ENCODE results near the gene SLC48A1. TPM values are rescaled to one million over a fixed set of nuclear protein-coding genes. Genes with fewer than 3 reads are reported as not detected.

SLC48A1 gene
- total RNA-seq, 1 experiment from 2014 or later: 20.0 TPM

DNA sequence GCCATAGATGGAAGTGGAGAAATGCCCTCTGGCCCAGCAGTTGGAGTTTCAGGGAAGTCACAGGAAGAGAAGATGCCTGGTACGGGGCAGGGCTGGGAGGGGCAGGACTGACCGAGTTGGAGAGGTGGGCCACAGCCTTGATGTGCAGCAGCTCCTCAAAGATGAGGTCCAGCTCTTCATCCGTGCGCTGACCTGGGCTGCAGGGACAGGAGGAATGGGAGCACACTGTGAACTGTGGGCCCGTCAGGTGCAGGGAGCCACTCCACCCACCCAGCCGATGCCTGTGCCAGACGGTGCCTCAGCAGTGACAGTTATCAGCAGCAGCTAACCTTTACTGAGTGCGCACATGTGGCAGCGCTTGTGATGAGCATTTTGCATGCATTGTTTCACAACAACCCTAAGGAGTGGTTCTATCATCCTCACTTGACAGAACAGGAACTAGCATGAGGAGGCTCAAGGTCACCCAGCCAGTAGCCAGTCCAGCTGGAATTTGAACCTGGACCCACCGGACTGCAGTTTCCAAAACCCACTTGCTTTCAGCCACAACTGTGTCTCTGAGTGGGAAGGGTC lies 22.7 kb upstream of the SLC48A1 start:
- no peaks in the 10 kb centered on the region for H3K9me3 ChIP-seq (ENCODE audit: control insufficient read depth in 1 of 2, insufficient read depth in 1 of 2, low read depth in 1 of 2, low read length in 2 of 2)
- H3K27me3 ChIP-seq (ENCODE audit: insufficient read depth, low read length): no peaks in the 10 kb centered on the region
- no peak overlapping the region for H3K4me2 ChIP-seq (ENCODE audit: low read length)
- H3K4me1 ChIP-seq (ENCODE audit: control insufficient read depth in 1 of 2, insufficient read depth in 2 of 2, low read length in 2 of 2): peaks cover 29 to 40% of the 10 kb centered on the region in 2 experiments
- no peaks in the 10 kb centered on the region for H3K79me2 ChIP-seq (ENCODE audit: insufficient read depth, low read length)
- ChIA-PET CTCF (no interaction called here), POLR2A (no interaction called here), RAD21 (ENCODE audit: low non-redundant PET in 1 of 2, low total read pairs in 2 of 2, uncharacterized antibody in 2 of 2, unreplicated experiment in 2 of 2) (no interaction called here)
- H3K9me2 ChIP-seq (ENCODE audit: insufficient read depth): no peaks in the 10 kb centered on the region
- no peaks in the 10 kb centered on the region for H3K36me3 ChIP-seq (ENCODE audit: control insufficient read depth in 1 of 2, insufficient read depth in 2 of 2, low read length in 2 of 2)
- DNase-seq (ENCODE audit: low read depth, low spot score) (no peak), ATAC-seq (no peak)
- intact Hi-C loops (cut with micrococcal nuclease): no loop called here
- no peaks in the 10 kb centered on the region for H4K20me1 ChIP-seq (ENCODE audit: insufficient read depth)
- H3K9ac ChIP-seq (ENCODE audit: low read length): no peak overlapping the region
- H3K27ac ChIP-seq (ENCODE audit: low read depth, low read length): no peak overlapping the region
- BruUV-seq (replicated peaks): no TSS peak
- H2AFZ ChIP-seq (ENCODE audit: low read depth, low read length, poor library complexity, severe bottlenecking): no peak overlapping the region
- H3K4me3 ChIP-seq (replicated peaks in 1 of 2; ENCODE audit: low read depth in 1 of 2, low read length in 2 of 2): no peak overlapping the region
- TF ChIP-seq, protein P1, sequence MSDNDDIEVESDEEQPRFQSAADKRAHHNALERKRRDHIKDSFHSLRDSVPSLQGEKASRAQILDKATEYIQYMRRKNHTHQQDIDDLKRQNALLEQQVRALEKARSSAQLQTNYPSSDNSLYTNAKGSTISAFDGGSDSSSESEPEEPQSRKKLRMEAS (IDR thresholded peaks at IDR 0.05): no peak
- TF ChIP-seq JUND (IDR thresholded peaks at IDR 0.05) (no peak), EZH2 (IDR thresholded peaks at IDR 0.05) (no peak)

DNA sequence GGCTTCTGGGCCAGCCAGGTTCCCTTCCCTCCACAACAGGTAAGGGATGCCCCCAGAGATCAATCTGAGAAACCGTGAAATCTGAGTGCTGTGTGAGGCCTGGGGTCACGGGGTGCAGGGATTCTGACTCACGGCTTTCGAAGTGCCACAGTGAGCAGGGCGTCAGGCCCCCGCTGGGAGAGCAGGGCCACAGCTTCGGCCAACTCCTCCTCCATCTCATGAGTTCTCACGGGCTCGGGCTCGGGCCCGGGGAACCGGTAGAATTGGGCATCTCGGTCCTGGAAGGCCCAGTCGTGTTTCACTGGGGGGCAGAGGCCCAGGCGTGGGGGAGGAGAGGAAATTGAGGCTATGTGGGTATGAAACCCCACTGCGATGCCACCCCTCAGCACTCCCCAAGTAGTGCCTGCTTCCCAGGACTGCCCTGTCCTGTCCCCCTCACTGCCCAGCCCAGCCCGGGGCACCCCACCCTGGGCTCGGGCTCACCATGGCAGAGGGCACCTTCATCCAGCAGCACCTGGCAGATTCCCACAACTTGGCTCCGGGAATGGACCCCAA lies 22.0 kb upstream of the SLC48A1 start:
- DNase-seq (ENCODE audit: low read depth, low spot score) (no peak), ATAC-seq (no peak)
- no peaks in the 10 kb centered on the region for H4K20me1 ChIP-seq (ENCODE audit: insufficient read depth)
- H3K9ac ChIP-seq (ENCODE audit: low read length): no peak overlapping the region
- no peak for TF ChIP-seq POLR2A (IDR thresholded peaks at IDR 0.05; ENCODE audit: borderline replicate concordance, extremely low read depth, insufficient read depth, insufficient read length)
- no peak for TF ChIP-seq TCF7L2 (IDR thresholded peaks at IDR 0.05; ENCODE audit: borderline replicate concordance, extremely low read depth, insufficient read depth, insufficient read length)
- TF ChIP-seq EGR1 (IDR thresholded peaks at IDR 0.05; ENCODE audit: low read depth): no peak
- no peak for TF ChIP-seq ZNF274 (IDR thresholded peaks at IDR 0.05; ENCODE audit: low read depth, low read length)
- TF ChIP-seq FOSL1 (IDR thresholded peaks at IDR 0.05; ENCODE audit: low read depth): no peak
- no peak for TF ChIP-seq ZFX (IDR thresholded peaks at IDR 0.05)
- TF ChIP-seq SRF (IDR thresholded peaks at IDR 0.05; ENCODE audit: low read depth): no peak
- no peak for TF ChIP-seq EZH2phosphoT487 (IDR thresholded peaks at IDR 0.05; ENCODE audit: borderline replicate concordance)
- TF ChIP-seq, protein P2, sequence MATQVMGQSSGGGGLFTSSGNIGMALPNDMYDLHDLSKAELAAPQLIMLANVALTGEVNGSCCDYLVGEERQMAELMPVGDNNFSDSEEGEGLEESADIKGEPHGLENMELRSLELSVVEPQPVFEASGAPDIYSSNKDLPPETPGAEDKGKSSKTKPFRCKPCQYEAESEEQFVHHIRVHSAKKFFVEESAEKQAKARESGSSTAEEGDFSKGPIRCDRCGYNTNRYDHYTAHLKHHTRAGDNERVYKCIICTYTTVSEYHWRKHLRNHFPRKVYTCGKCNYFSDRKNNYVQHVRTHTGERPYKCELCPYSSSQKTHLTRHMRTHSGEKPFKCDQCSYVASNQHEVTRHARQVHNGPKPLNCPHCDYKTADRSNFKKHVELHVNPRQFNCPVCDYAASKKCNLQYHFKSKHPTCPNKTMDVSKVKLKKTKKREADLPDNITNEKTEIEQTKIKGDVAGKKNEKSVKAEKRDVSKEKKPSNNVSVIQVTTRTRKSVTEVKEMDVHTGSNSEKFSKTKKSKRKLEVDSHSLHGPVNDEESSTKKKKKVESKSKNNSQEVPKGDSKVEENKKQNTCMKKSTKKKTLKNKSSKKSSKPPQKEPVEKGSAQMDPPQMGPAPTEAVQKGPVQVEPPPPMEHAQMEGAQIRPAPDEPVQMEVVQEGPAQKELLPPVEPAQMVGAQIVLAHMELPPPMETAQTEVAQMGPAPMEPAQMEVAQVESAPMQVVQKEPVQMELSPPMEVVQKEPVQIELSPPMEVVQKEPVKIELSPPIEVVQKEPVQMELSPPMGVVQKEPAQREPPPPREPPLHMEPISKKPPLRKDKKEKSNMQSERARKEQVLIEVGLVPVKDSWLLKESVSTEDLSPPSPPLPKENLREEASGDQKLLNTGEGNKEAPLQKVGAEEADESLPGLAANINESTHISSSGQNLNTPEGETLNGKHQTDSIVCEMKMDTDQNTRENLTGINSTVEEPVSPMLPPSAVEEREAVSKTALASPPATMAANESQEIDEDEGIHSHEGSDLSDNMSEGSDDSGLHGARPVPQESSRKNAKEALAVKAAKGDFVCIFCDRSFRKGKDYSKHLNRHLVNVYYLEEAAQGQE (IDR thresholded peaks at IDR 0.05; ENCODE audit: low read depth): no peak
- TF ChIP-seq SP1 (IDR thresholded peaks at IDR 0.05; ENCODE audit: low read depth): no peak
- TF ChIP-seq, protein P1 (IDR thresholded peaks at IDR 0.05): no peak
- no peak for TF ChIP-seq ELF1 (IDR thresholded peaks at IDR 0.05; ENCODE audit: borderline replicate concordance, low read depth)
- no peak for TF ChIP-seq POLR2AphosphoS5 (IDR thresholded peaks at IDR 0.05; ENCODE audit: low read depth, low read length)
- TF ChIP-seq RAD21 (IDR thresholded peaks at IDR 0.05; ENCODE audit: low read depth): no peak
- TF ChIP-seq SIN3A (IDR thresholded peaks at IDR 0.05; ENCODE audit: low read depth): no peak
- no peak for TF ChIP-seq YY1 (IDR thresholded peaks at IDR 0.05; ENCODE audit: extremely low read depth, insufficient replicate concordance, low read depth, low read length)
- no peak for TF ChIP-seq CBX3 (IDR thresholded peaks at IDR 0.05; ENCODE audit: low read depth)
- TF ChIP-seq JUND (IDR thresholded peaks at IDR 0.05): no peak
- no peak for TF ChIP-seq EZH2 (IDR thresholded peaks at IDR 0.05)
- BruUV-seq (replicated peaks): no TSS peak
- no peaks in the 10 kb centered on the region for H3K36me3 ChIP-seq (ENCODE audit: control insufficient read depth in 1 of 2, insufficient read depth in 2 of 2, low read length in 2 of 2)
- no peaks in the 10 kb centered on the region for H3K27me3 ChIP-seq (ENCODE audit: insufficient read depth, low read length)
- no peak overlapping the region for H3K4me3 ChIP-seq (replicated peaks in 1 of 2; ENCODE audit: low read depth in 1 of 2, low read length in 2 of 2)
- intact Hi-C loops (cut with micrococcal nuclease): no loop called here
- ChIA-PET RAD21 (ENCODE audit: low non-redundant PET in 1 of 2, low total read pairs in 2 of 2, uncharacterized antibody in 2 of 2, unreplicated experiment in 2 of 2) (no interaction called here), POLR2A (no interaction called here), CTCF (interaction anchor here (9.1 kb wide), 1 partner anchor 8 kb away, joined by 75 read pairs; no protein-coding TSS in a partner anchor)
- H3K79me2 ChIP-seq (ENCODE audit: insufficient read depth, low read length): no peaks in the 10 kb centered on the region
- no peak overlapping the region for H3K4me2 ChIP-seq (ENCODE audit: low read length)
- H3K4me1 ChIP-seq (ENCODE audit: control insufficient read depth in 1 of 2, insufficient read depth in 2 of 2, low read length in 2 of 2): peaks cover 32 to 42% of the 10 kb centered on the region in 2 experiments
- H3K9me2 ChIP-seq (ENCODE audit: insufficient read depth): no peaks in the 10 kb centered on the region
- H3K9me3 ChIP-seq (ENCODE audit: control insufficient read depth in 1 of 2, insufficient read depth in 1 of 2, low read depth in 1 of 2, low read length in 2 of 2): no peaks in the 10 kb centered on the region
- no peak overlapping the region for H3K27ac ChIP-seq (ENCODE audit: low read depth, low read length)
- no peak overlapping the region for H2AFZ ChIP-seq (ENCODE audit: low read depth, low read length, poor library complexity, severe bottlenecking)
